ENCODE measurements around the gene LACRT.

- TF ChIP-seq, protein P1, sequence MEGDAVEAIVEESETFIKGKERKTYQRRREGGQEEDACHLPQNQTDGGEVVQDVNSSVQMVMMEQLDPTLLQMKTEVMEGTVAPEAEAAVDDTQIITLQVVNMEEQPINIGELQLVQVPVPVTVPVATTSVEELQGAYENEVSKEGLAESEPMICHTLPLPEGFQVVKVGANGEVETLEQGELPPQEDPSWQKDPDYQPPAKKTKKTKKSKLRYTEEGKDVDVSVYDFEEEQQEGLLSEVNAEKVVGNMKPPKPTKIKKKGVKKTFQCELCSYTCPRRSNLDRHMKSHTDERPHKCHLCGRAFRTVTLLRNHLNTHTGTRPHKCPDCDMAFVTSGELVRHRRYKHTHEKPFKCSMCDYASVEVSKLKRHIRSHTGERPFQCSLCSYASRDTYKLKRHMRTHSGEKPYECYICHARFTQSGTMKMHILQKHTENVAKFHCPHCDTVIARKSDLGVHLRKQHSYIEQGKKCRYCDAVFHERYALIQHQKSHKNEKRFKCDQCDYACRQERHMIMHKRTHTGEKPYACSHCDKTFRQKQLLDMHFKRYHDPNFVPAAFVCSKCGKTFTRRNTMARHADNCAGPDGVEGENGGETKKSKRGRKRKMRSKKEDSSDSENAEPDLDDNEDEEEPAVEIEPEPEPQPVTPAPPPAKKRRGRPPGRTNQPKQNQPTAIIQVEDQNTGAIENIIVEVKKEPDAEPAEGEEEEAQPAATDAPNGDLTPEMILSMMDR (optimal IDR thresholded peaks at IDR 0.05 in 1 of 3, IDR thresholded peaks at IDR 0.05 in 1 of 3, conservative IDR thresholded peaks at IDR 0.05 in 1 of 3; ENCODE audit: extremely low read depth in 1 of 3, insufficient read depth in 2 of 3, low read length in 3 of 3): no peak
- no peak for TF ChIP-seq EZH2 (IDR thresholded peaks at IDR 0.05; ENCODE audit: low read length)
These were observed 13.6 kb upstream of the LACRT start, which contains the start of gene DCD for GRCh38 chr12:54648265-54648664.

All from keratinocyte (primary cell).